ENCODE data around the gene BCLAF1.

- TF ChIP-seq EZH2 (IDR thresholded peaks at IDR 0.05; ENCODE audit: low read depth) (no peak), CTCF (conservative IDR thresholded peaks at IDR 0.05) (no peak)
Observed at GRCh38 chr6:136210398-136211165, 79.1 kb downstream of the BCLAF1 start.
